HG03378 (cell line): Measurements from ENCODE around the gene TSC22D3.
"Not testable (repeated sequence)": the region's sequence is repeated elsewhere in the genome, so short reads cannot be mapped to it uniquely, and the experiment has no call there.

ENCODE experiments used
- ATAC-seq: cut with Tn5 transposase; IDR thresholded peaks from one replicate; pipeline ENCODE4 v1.9.1; 2021; ENCODE audit warnings: mild to moderate bottlenecking, moderate library complexity; ENCODE audit not compliant: unreplicated experiment

The TSC22D3 gene

DNA sequence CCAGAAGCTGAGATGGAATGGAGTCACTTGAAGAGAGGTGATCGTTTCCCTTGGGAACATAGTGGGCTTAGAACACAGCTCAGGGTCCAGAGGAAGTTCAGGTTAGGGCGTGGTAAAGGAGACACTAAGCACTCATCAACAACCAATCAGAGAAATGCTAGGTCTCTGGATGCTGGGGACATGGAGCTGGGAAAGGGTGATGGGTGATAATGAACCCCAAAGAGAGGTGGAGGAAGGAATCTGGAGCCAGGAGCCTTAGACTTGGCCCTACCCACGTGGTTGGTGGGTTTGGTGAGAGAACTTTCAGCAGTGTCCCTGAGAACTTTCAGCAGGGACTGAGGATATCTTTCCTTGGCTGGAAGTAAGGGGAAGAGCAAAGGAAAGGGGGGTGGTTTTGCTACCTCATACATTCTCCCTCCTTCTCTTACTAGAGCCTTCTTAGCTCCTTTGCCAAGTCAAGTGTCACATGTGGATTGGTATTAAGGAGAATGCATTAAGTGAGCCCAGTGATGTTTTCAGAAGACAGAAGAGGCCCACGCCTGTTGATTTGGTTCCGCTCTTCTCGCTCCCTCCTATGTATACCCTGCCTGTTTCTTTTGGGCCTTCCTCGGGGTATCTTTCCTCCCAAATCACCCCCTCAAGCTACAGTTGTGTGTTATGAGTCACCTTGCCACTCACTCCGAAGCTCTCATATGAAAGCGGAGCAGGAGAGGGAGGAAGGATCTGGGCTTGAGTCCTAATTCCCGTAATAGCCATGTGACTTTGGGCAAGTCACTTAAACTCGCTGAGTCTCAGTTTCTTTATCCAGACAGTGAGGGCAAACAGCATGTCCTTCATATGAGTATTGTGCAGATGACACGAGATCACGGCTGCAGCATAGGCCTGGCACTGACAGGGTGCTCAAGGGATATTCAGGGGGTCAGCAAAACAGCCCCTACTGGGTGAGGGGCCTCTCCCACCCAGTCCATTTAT, 63.1 kb downstream of the TSC22D3 start:
- no peak for ATAC-seq

DNA sequence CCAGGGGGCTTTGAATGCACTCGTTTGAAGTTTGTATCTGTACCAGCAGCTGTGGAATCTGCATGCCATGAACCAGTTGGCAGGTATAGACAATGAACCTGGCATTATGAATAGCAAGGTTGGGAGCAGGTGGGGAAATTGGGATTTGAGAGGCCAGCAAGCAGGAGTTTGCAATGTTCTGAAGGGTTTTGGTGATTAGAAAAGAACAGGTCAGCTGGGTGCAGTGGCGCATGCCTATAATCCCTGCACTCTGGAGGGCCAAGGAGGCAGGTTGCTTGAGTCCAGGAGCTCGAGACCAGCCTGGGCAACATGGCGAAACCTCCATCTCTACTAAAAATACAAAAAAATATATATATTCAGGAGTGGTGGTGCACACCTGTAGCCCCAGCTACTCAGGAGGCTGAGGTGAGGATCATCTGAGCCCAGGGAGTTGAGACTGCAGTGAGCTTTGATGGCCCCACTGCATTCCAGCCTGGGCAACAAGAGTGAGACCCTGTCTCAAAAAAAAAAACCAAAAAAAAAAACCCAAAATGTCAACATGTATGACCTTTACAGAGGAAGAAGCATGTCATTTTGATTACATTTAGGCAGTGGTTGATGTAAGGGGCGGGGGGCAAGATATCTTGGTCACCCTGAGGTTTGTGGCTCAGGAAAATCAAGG, 63.9 kb downstream of the TSC22D3 start:
- ATAC-seq: no peak

DNA sequence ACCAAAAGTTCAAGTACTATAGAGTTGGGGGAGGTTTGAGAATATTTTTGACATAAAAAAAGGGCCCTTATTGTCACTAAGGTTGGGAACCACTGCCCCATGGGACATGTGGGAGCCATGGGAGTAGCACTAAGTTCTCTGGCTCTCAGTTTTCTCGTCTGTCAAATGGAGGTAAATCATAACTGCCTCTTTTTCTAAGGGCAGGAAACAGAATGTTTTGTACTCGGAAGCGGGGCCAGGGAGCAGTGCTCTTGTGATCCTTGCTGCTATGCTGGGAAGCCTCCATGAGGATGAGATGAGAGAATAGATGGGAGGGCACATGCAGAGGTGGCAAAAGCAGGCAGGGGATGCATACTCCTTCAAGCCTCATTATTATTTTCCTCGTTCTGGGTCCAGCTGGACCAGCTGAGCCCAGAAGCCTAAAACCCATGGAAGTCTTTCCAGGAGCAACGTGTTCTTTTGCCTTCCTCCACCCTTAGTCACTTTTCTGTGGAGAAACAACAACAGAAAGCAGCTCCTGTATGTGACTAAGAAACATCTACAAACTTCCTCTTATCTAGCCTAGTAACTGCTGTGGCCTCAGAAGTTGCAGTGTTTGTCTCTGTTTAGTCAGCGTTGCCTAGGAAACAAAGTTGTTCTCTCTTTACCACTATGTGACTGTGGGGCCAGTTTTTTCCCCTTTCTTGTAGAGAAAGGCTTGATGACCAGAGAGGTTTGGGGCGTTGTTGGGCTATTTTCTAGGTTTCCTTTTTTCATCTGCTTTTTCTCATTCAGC, 64.8 kb downstream of the TSC22D3 start:
- ATAC-seq: peak; percentile 97

- peak; percentile 40 for ATAC-seq
These were observed 66.3 kb downstream of the TSC22D3 start for GRCh38 chrX:107709266-107709806.

DNA sequence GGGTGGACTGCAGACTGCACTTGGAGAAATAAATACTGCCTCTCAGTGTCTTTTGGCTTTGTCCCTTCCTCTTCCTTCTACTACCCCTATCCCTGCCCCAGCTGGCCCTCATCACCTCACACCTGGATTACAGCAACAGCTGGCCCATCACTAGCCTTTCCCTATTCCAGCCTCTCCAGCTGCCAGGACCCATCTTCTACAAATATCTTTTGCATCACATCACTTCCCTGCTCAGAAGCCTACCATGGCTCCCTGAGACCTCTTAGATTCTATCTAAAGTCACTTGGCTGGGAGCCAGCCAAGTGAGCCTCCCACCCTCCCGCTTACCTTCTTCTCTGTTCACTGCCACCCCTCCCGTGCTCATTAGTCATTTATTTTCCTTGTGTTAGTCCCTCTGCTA, 66.8 kb downstream of the TSC22D3 start:
- no peak for ATAC-seq

DNA sequence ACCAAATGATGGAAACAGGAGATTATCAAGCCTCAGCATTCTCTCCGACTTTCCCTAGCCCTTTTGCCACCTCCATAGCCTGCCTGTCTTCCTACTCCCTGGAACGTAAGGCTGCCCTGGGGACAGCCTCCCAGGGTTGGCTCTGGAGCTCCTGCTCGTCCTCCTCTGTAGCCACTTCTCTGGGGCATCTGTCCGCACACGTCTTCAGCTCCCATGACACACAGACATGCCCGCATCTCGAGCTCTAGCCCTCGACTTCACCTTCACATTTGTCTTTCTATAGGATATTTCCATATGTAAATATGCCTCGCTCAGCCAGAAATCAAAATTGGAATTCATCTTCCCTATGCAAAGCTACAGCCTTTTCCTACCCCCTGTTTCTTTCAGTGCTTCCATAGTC, 67.7 kb downstream of the TSC22D3 start:
- no peak for ATAC-seq

DNA sequence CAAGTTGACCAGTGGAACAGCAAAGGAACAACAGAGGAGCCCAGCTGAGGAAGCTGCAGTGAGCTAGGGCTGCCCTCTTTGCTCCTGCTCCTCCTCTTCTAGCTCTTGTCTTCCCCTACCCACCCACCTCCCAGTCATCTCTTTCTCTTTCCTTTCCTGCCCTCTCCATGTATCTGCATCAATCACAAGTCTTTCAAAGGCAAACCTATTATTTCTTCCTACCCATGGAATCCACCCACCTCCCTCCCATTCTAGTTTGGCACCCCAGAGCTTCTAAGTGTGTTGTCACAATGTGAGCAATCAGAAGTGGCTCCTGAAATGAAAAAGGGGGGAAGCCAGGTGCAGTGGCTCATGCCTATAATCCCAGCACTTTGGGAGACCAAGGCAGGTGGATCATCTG, 69.3 kb downstream of the TSC22D3 start:
- ATAC-seq: no peak

DNA sequence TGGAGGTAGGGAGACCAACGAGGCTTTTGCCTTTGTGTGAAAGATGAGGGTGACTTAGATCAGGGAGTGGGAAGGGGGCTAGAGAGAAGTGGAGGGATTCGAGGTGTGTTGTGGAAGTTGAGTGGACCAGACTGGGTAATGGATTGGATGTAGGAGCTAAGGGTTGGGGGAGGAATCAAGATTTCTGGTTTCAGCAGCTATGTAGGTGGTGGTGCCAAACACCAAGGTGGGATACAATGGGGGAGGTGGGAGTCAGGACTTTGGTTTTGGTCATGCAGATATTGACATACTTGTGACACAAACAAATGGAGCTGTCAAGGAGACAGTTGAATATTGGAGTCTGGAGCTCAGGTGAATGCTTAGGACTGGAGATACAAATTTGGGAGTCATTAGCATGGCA, 71.0 kb downstream of the TSC22D3 start:
- ATAC-seq: no peak

DNA sequence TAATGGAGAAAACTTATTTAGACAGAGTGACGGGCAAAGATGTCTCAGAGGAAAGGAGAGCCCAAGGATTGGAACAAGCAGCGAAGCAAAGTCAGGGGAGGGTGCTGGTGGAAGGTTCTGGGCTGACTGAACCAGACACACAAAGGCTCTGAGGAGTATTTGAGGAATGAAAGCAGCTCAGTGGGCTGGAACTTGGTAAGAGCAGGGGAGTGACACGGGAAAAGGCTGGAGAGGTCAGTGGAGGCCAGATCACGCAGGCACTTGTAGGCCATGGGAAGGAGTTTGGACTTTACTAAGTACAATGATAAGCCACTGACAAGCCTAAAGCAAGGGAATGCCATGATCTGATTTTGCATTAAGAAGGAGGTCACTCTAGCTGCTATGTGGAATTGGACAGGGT, 71.4 kb downstream of the TSC22D3 start:
- no peak for ATAC-seq

GRCh38 chrX:107701493-107702121, 74.0 kb downstream of the TSC22D3 start:
- peak; percentile 79 for ATAC-seq

GRCh38 chrX:107700790-107701189, 74.8 kb downstream of the TSC22D3 start:
- no peak for ATAC-seq

DNA sequence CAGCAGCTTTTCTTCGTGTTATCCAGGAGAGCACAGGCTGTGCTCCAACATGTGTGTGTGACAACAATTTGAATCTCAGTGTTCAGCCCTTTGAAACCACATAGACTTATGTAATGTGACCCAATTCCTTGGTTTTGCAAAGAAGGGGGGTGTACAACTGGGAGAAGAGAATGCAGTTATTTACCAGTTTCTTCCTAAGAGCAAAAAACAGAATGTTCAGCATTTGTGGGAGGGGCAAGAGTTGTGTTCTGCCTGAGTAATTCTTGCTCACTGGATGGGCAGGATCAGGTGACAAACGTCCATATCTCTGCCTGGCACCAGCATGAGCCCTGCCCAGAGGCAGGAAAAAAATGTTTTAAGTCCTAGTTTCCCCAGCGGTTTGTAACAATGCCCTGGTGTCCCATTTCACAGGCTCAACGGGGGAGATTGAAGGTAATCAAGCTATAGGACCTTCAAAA, 75.2 kb downstream of the TSC22D3 start:
- no peak for ATAC-seq

DNA sequence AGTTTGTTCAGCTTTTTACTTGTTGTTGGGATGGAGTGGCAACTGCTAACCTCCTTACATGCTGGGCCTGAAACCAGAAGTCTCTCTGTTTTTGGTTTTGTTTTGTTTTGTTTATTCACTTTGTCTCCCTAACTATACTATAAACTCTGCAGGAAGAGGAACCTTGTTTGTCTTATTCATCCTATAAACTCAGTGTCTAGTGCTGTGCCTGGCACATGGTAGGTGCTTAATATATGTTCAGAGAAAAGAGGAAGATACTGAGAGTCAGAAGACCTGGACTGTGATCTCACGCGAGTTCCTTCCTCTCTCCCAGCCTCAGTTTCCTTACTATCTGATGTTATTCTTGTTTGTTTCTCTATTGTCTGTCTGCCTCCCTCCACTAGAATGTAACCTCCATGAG, 76.0 kb downstream of the TSC22D3 start:
- ATAC-seq: no peak

DNA sequence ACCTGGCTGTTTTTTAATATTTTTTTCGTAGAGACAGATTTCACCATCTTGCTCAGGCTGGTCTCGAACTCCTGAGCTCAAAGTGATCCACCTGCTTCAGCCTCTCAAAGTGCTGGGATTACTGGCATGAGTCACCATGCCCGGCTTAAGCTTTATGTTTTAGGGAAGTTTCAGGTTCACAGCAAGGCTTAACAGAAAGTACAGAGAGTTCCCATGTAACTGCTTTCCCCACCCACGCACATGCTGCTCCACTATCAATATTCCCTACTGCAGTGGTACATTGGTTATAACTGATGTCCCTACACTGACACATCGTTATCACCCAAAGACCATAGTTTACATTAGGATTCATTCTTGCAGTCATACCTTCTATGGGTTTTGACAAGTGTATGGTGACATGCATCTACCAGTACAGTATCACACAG, 84.6 kb downstream of the TSC22D3 start:
- ATAC-seq: no peak

- no peak for ATAC-seq
These were observed 88.1 kb downstream of the TSC22D3 start for GRCh38 chrX:107687445-107687844.

DNA sequence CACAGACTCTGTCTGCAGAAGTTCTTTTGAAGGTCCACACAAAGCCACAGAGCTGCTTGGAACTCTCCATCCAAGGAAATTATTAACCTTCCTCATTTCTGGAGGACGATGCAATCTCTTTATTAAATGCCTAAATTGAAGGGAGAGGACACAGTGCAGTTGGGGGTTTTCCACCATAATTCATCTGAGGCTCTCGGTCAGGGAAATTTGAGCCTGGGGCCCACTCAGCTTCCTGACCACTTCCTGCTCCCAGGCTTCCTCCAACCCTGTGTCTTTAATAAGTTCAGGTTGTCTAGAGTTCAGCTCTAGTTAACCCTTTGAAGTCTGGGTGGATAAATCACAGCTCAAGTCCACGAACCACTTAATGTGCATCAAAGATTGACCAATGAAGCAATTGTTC, 88.8 kb downstream of the TSC22D3 start:
- ATAC-seq: no peak

DNA sequence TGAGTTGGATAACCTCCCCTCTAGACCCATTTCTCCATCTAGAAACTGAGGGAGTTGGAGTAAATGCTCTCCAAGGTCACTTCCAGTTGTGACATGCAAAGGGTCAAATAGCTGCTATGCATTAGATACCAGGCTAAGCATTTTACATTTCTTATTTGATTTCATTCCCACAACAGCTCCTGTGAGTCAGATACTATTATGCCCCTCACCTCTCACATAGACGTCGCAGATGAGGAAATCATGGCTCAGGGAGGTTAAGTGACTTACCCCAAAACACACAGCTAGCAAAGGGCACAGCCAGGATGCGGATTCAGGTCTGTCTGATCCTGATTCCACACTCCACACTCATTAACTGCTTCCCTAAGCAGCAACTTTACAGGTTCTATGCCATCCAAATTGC, 89.6 kb downstream of the TSC22D3 start:
- ATAC-seq: no peak

DNA sequence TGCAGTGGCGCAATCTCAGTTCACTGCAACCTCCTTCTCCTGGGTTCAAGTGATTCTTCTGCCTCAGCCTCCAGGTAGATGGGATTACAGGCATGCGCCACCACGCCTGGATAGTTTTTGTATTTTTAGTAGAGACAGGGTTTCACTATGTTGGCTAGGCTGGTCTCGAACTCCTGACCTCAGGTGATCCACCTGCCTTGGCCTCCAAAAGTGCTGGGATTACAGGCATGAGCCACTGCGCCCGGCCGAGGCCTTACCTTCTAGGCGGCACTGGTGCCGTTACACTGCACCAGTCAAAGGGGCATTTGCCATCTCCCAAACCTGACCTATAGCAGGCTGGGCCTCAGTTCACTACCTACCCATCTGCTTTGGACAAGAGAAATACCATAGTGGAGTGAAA, 90.0 kb downstream of the TSC22D3 start:
- ATAC-seq: not testable (repeated sequence)

DNA sequence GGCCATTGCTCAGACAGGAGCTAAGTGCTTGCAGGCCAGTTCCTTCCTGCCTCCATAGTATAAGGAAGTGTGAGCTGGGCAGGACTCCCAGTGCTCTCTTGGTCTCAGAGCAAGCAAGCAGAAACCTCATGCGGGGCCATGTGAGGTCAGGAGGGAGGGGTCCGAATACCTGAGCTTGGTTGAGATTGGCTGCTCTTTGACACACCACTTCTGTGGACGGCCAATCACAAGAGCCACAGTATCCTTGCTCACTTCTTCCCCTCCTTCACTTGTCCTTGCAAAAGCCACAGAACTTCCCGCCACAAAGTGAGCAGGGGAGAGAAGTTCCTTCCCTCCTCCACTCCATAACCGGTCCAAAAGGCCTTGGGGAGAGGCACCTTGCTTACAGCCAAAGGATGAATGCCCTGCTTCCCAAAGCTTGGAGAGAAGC, 90.6 kb downstream of the TSC22D3 start:
- ATAC-seq: peak; percentile 87

- ATAC-seq: no peak
These were observed 91.7 kb downstream of the TSC22D3 start for GRCh38 chrX:107683931-107684330.
